Measurements from ENCODE around the gene SLC9A9.

GRCh38 chr3:143810953-143811265, 37.4 kb downstream of the SLC9A9 start:
- TF ChIP-seq, protein P1, sequence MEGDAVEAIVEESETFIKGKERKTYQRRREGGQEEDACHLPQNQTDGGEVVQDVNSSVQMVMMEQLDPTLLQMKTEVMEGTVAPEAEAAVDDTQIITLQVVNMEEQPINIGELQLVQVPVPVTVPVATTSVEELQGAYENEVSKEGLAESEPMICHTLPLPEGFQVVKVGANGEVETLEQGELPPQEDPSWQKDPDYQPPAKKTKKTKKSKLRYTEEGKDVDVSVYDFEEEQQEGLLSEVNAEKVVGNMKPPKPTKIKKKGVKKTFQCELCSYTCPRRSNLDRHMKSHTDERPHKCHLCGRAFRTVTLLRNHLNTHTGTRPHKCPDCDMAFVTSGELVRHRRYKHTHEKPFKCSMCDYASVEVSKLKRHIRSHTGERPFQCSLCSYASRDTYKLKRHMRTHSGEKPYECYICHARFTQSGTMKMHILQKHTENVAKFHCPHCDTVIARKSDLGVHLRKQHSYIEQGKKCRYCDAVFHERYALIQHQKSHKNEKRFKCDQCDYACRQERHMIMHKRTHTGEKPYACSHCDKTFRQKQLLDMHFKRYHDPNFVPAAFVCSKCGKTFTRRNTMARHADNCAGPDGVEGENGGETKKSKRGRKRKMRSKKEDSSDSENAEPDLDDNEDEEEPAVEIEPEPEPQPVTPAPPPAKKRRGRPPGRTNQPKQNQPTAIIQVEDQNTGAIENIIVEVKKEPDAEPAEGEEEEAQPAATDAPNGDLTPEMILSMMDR (IDR thresholded peaks at IDR 0.05): no peak
- TF ChIP-seq POLR2AphosphoS5 (IDR thresholded peaks at IDR 0.05): no peak

Data from breast epithelium (tissue), 3 donors.